GM12878 (cell line): ENCODE data around the gene CHD6. TPM values are rescaled to one million over a fixed set of nuclear protein-coding genes. Genes with fewer than 3 reads are reported as not detected.

Experiments
- ATAC-seq: fragments of 200-7000 bp; cut with Tn5 transposase; 3 replicates; pipeline ENCODE4 v1.9.1; 2020; ENCODE audit warnings: mild to moderate bottlenecking, moderate library complexity
- BruUV-seq: library from RNA; stranded (reverse); fragments of 400-500 nt; replicated peaks from 2 replicates; lab custom pipeline; 2021; lab: Mats Ljungman, UMichigan
- CTCF ChIA-PET: fragments of 300-600 bp; sonication (Branson Sonifier 250); formaldehyde crosslinking; extraction: SDS; loops from one replicate; lab custom pipeline; 2021; ENCODE audit warnings: inconsistent platforms; lab: Yijun Ruan, JAX
- POLR2A ChIA-PET: fragments of 350-600 bp; formaldehyde crosslinking; extraction: SDS; loops from one replicate; lab custom pipeline; 2021; ENCODE audit warnings: inconsistent platforms; lab: Charles Lee
- RAD21 ChIA-PET: fragments of 300-600 bp; sonication (Branson Sonifier 250); formaldehyde crosslinking; loops from one replicate; lab custom pipeline; 2023; ENCODE audit warnings: antibody characterized with exemption; ENCODE audit not compliant: unreplicated experiment; lab: Charles Lee
- SMC1A ChIA-PET: fragments of 300-600 bp; sonication (Branson Sonifier 250); formaldehyde crosslinking; loops from one replicate; lab custom pipeline; 2023; ENCODE audit not compliant: unreplicated experiment, uncharacterized antibody; lab: Charles Lee
- DNase-seq: peaks from one replicate; pipeline ENCODE4 v3.0.0-alpha.2; 2011; ENCODE audit warnings: low read depth, low spot score
- FAIRE-seq: peaks from 3 replicates; lab custom pipeline; 2011; peaks lifted over from hg19 to GRCh38; lab: Jason Lieb, UNC
- H2AFZ ChIP-seq: 2 replicates; pipeline ENCODE4 v1.6.0; 2011; ENCODE audit warnings: low read depth, low read length, control low read depth; ENCODE audit not compliant: control insufficient read depth
- H3K27ac ChIP-seq: 2 replicates; pipeline ENCODE4 v1.5.1; 2011; ENCODE audit warnings: control low read depth; ENCODE audit not compliant: control insufficient read depth, insufficient read depth
- H3K27me3 ChIP-seq, 2 experiments: replicated peaks in 1 of 2; 2 replicates each; pipeline versions ENCODE4 v1.6.0 to v1.6.1; 2011; ENCODE audit warnings: low read length in 1 of 2; ENCODE audit not compliant: control insufficient read depth in 2 of 2, insufficient read depth in 2 of 2
- H3K36me3 ChIP-seq, 2 experiments: 2 replicates each; pipeline ENCODE4 v1.5.1; 2011; ENCODE audit warnings: low read length in 1 of 2; ENCODE audit not compliant: control insufficient read depth in 2 of 2, insufficient read depth in 2 of 2
- H3K4me1 ChIP-seq: 2 replicates; pipeline ENCODE4 v1.6.1; 2011; ENCODE audit warnings: mild to moderate bottlenecking, low read length, moderate library complexity, mixed read lengths; ENCODE audit not compliant: control insufficient read depth, insufficient read depth
- H3K4me2 ChIP-seq: 2 replicates; pipeline ENCODE4 v1.6.0; 2011; ENCODE audit warnings: control low read depth; ENCODE audit not compliant: control insufficient read depth, insufficient read depth
- H3K4me3 ChIP-seq: fragments of 200-600 bp; sonication (generic); 2 replicates; pipeline ENCODE4 v1.5.1; 2016
- H3K79me2 ChIP-seq: 2 replicates; pipeline ENCODE4 v1.6.0; 2011; ENCODE audit warnings: low read length; ENCODE audit not compliant: control insufficient read depth, insufficient read depth
- H3K9ac ChIP-seq: 2 replicates; pipeline ENCODE4 v1.8.0; 2011; ENCODE audit warnings: low read length, control low read depth, mixed read lengths; ENCODE audit not compliant: control insufficient read depth, insufficient read depth
- H3K9me3 ChIP-seq: replicated peaks from 3 replicates; pipeline ENCODE4 v1.5.1; 2011; ENCODE audit warnings: mild to moderate bottlenecking, low read length; ENCODE audit not compliant: control insufficient read depth, insufficient read depth
- H4K20me1 ChIP-seq: 2 replicates; pipeline ENCODE4 v1.6.0; 2011; ENCODE audit not compliant: control insufficient read depth, insufficient read depth
- BACH1 ChIP-seq: fragments of 450-650 bp; IDR thresholded peaks from 2 replicates; pipeline ENCODE4 v1.6.1; 2017; ENCODE audit warnings: mild to moderate bottlenecking, borderline replicate concordance
- CBFB ChIP-seq: IDR thresholded peaks from 2 replicates; pipeline ENCODE4 v1.6.1; 2016; ENCODE audit warnings: antibody characterized with exemption, low read depth
- CUX1 ChIP-seq: IDR thresholded peaks from 2 replicates; pipeline ENCODE4 v1.6.1; 2012; ENCODE audit warnings: improper control_type of control experiment, low read depth, low read length; ENCODE audit not compliant: insufficient replicate concordance
- ESRRA ChIP-seq: IDR thresholded peaks from 2 replicates; pipeline ENCODE4 v1.6.1; 2012; ENCODE audit warnings: mild to moderate bottlenecking, low read length, improper control_type of control experiment
- ETV6 ChIP-seq, 2 experiments: fragments of 450-650 bp in 1 of 2; IDR thresholded peaks in 1 of 2; conservative IDR thresholded peaks in 1 of 2; 2 replicates each; pipeline ENCODE4 v1.6.1; 2014; ENCODE audit warnings: antibody characterized with exemption in 1 of 2, borderline replicate concordance in 1 of 2, low read depth in 1 of 2, mild to moderate bottlenecking in 1 of 2, moderate library complexity in 1 of 2
- IKZF1 ChIP-seq: fragments of 450-650 bp; conservative IDR thresholded peaks from 2 replicates; pipeline ENCODE4 v1.6.1; 2017; ENCODE audit warnings: antibody characterized with exemption, mild to moderate bottlenecking
- IKZF2 ChIP-seq, 2 experiments: fragments of 450-650 bp; IDR thresholded peaks; 2 replicates each; pipeline ENCODE4 v1.6.1; 2017; ENCODE audit warnings: mild to moderate bottlenecking in 2 of 2, moderate library complexity in 2 of 2
- MTA2 ChIP-seq: fragments of 450-650 bp; IDR thresholded peaks from 2 replicates; pipeline ENCODE4 v1.6.1; 2016; ENCODE audit warnings: low read depth, mild to moderate bottlenecking, moderate library complexity
- NFYB ChIP-seq: IDR thresholded peaks from 2 replicates; pipeline ENCODE4 v1.6.1; 2011; ENCODE audit warnings: low read depth, mild to moderate bottlenecking, low read length, improper control_type of control experiment, moderate library complexity; ENCODE audit not compliant: insufficient read depth
- NR2C2 ChIP-seq: IDR thresholded peaks from 2 replicates; pipeline ENCODE4 v1.6.1; 2011; ENCODE audit warnings: borderline replicate concordance, low read depth; ENCODE audit not compliant: control insufficient read depth, insufficient read length
- SKIL ChIP-seq: fragments of 450-650 bp; IDR thresholded peaks from 2 replicates; pipeline ENCODE4 v1.6.1; 2017; ENCODE audit warnings: mild to moderate bottlenecking, low read depth, inconsistent platforms; ENCODE audit not compliant: poor library complexity, severe bottlenecking
- WGBS: methylation state at CpG from one replicate; pipeline ENCODE4 v1.1.6; 2016; ENCODE audit warnings: low lambda C conversion rate; ENCODE audit not compliant: insufficient replicate concordance, insufficient coverage; ENCODE audit errors: missing lambda C conversion rate; 5-methylcytosine and 5-hydroxymethylcytosine counted together
- in situ Hi-C: fragments of 300-500 bp; cut with MboI; formaldehyde crosslinking; loops from 9 replicates; pipeline ENCODE4 v1.14.3; 2018; ENCODE audit warnings: mixed read lengths
- intact Hi-C: fragments of 100-400 bp; cut with micrococcal nuclease; formaldehyde crosslinking; loops from one replicate; pipeline ENCODE4 v1.14.2; 2022; ENCODE audit not compliant: unreplicated experiment
- polyA plus RNA-seq, 11 experiments: library from polyadenylated mRNA; depleted of rRNA in 4 of 11; unstranded in 6 of 11; stranded (reverse) in 5 of 11; fragments of >200 nt; fragmentation: Nextera tagmentation in 4 of 11; fragmentation: Illumina TruSeq in 1 of 11; extraction: Ambion mirVana in 4 of 11; extraction: Trizol in 1 of 11; gene quantifications; 1 replicate in 1 of 11; 2 replicates in 10 of 11; pipeline versions ENCODE4 v1.2.1 to v1.2.3, GENCODE V29; 2011 to 2016; ENCODE audit warnings: inconsistent platforms in 2 of 11, missing spikeins in 2 of 11, low read depth in 1 of 11
- total RNA-seq, 4 experiments: library from RNA; depleted of rRNA in 3 of 4; stranded (reverse); fragments of >200 nt in 3 of 4; fragmentation: Illumina TruSeq in 1 of 4; extraction: Trizol in 1 of 4; gene quantifications; 2 replicates each; pipeline versions ENCODE4 v1.2.1 to v1.2.3, GENCODE V29; 2013 to 2021

The CHD6 gene
- total and polyA plus RNA-seq, 10 of the 15 experiments (the other 5 are each of a cell fraction or from before 2014, with no cell fraction given): 4.3 to 25.5 (median 17.1) TPM

DNA sequence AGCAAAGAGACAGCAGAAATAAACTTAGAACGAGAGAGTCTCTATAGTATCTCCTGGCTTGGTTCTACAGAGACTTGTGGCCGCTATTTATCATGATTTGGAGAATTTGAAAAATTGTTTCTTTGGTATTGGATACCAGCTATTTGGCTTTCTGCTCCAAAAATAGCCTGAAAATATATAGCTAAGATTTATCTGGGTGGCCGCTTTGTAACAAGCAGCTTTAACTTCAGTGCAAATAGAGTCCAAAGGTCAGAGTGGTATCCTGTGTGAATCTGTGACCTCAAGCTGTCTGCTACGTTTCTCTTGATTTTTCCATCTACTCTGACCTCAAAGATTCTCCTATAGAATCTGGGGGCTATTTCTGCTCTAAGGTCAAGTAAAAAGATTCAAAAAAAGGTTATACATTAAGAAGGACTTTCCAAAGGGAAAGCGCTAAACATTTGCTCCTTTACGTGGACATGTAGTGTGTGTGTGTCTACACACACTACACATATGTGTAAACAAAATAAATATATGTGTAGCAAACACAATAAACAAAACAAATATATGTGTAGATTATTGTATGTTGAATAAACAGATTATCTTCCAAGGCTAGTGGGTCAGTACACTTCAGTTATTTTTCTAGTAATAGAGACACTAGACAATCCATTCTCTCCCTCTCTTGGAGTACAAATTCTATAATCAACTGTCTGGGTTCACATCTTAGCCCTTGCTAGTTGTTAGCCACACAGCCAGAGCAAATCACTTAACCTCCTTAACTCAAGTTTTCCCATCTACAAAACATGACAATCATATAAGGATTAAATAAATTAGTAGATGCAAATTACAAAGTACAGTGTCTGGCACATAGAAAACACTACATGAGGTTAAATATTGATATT is 40.8 kb downstream of the CHD6 start:
- ChIA-PET SMC1A (interaction anchor here (0.6 to 2.2 kb wide), 8 partner anchors 10 to 41 kb away, joined by 3 to 12 read pairs (median 8); partner anchors contain the start of gene CHD6), RAD21 (interaction anchor here (1.0 to 2.1 kb wide), 8 partner anchors 9 to 72 kb away, joined by 3 to 14 read pairs (median 4); partner anchors contain the start of gene CHD6), CTCF (interaction anchor here (1.0 to 1.1 kb wide), 2 partner anchors 14 to 121 kb away, joined by 3 to 4 read pairs; no protein-coding TSS in a partner anchor), POLR2A (interaction anchor here (1.0 to 1.5 kb wide), 6 partner anchors 9 to 41 kb away, joined by 3 to 5 read pairs (median 3); partner anchors contain the start of gene CHD6)
- ATAC-seq (peak; percentile 85), DNase-seq (no peak), FAIRE-seq (no peak)
- no TSS peak for BruUV-seq
- in situ Hi-C loops (no loop called here), intact Hi-C loops (no loop called here)
- Histone ChIP-seq H3K27me3 (no peaks in the 10 kb centered on the region), H3K36me3 (peaks cover 0 to 4% of the 10 kb centered on the region in 2 experiments; a peak in 1 of 4 replicates), H3K9me3 (peaks cover 4% of the 10 kb centered on the region; the same call in 2 of the 3 replicates), H2AFZ (no peak overlapping the region), H3K9ac (no peak overlapping the region), H3K4me2 (no peak overlapping the region), H3K27ac (no peak overlapping the region), H3K4me3 (no peak overlapping the region), H3K4me1 (no peaks in the 10 kb centered on the region), H4K20me1 (no peaks in the 10 kb centered on the region), H3K79me2 (peaks cover 30% of the 10 kb centered on the region)
- 83% methylated on average over 6 of the region's 6 CpGs for WGBS
- TF ChIP-seq ESRRA (peak; percentile 29; the same call in 1 of the 2 replicates), IKZF1 (peak; percentile 51; the same call in 1 of the 2 replicates), SKIL (peak; percentile 57), CUX1 (no peak), ETV6 (conservative IDR thresholded peaks at IDR 0.05 in 1 of 2, IDR thresholded peaks at IDR 0.05 in 1 of 2; ENCODE audit: borderline replicate concordance in 1 of 2, low read depth in 1 of 2) (no peak), IKZF2 (IDR thresholded peaks at IDR 0.05) (peak; percentile 33 to 55; a peak in 2 of 4 replicates), MTA2 (peak; percentile 51; the same call in 1 of the 2 replicates), NFYB (no peak), CBFB (no peak), NR2C2 (no peak), BACH1 (no peak)
